Measurements from ENCODE around the gene WWC2. TPM values are rescaled to one million over a fixed set of nuclear protein-coding genes. Genes with fewer than 3 reads are reported as not detected.

Gene WWC2
- total and polyA plus RNA-seq, 12 donors = 6.0 to 37.4 (median 31.2) TPM

DNA sequence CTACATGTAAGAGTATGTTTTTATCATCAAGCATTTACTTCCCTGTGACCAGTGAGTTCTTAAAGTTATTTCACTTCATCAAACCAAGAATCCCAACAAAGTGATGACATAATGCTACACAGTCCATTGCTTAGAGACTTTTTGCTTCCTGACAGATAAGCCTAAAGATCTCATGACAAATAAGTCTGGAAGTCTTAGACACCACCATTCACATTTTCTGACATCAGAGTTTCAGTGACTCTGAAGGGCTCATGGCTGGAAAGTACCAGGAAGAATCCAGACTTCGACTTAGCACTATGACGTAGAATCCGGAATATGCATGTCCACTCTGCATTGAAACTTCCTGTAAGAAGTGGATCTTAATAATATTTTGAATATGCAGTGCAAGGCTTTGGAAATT is 167.3 kb downstream of the WWC2 start:
- Histone ChIP-seq H3K36me3 (peaks cover 0 to 89% (median 28%) of the 10 kb centered on the region in 9 donors), H3K9me3 (no peaks in the 10 kb centered on the region), H3K27ac (no peak overlapping the region), H3K27me3 (no peaks in the 10 kb centered on the region), H3K4me3 (no peak overlapping the region), H3K4me1 (peaks cover 0 to 9% (median 8%) of the 10 kb centered on the region in 9 donors)
- no peak for TF ChIP-seq CTCF (IDR thresholded peaks at IDR 0.05)
- no peak for DNase-seq
- 88 to 92% methylated on average over 3 of the region's 3 CpGs for WGBS, 2 donors
- ATAC-seq = no peak
- intact Hi-C loops (cut with DNase I) = loop anchor here in 4 of 10 donors (5.0 to 10.0 kb wide), 3 partner anchors 138 to 329 kb away; no protein-coding TSS in a partner anchor

DNA sequence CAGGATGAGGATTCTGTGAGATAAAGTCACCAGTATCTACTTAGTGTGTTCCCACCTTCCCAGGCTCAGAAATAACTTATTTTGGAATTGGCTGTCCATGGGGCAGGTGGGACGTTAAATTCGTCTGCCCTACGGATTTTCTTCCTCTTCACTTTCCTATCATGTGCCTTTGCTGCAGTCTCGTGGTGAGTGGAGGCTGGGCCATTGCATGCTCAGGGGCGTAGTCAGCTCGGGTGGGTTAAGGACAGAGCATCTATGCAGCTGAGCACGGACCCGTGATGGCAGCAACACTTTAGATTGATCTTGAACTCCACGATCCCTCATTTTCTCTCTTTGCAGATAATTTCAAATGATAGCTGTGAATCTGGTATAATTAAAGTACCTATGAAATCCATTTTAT is 169.5 kb downstream of the WWC2 start:
- no peak overlapping the region for H3K27ac ChIP-seq
- WGBS, 2 donors = 96% methylated on average over 9 of the region's 9 CpGs
- no peaks in the 10 kb centered on the region for H3K4me1 ChIP-seq
- intact Hi-C loops (cut with DNase I) = loop anchor here in 4 of 10 donors (5.0 to 10.0 kb wide), 3 partner anchors 136 to 331 kb away; no protein-coding TSS in a partner anchor
- DNase-seq (no peak), ATAC-seq (no peak)
- no peak overlapping the region for H3K4me3 ChIP-seq
- no peak for TF ChIP-seq CTCF (IDR thresholded peaks at IDR 0.05)
- peaks cover 0 to under 1% (median 0%) of the 10 kb centered on the region in 11 donors for H3K9me3 ChIP-seq
- H3K36me3 ChIP-seq = peaks cover 0 to 96% (median 27%) of the 10 kb centered on the region in 9 donors
- no peaks in the 10 kb centered on the region for H3K27me3 ChIP-seq

GRCh38 chr4:183272384-183272783 is 173.3 kb downstream of the WWC2 start:
- Histone ChIP-seq H3K36me3 (peaks cover 0 to 96% (median 31%) of the 10 kb centered on the region in 9 donors), H3K9me3 (peaks cover 0 to 33% (median 16%) of the 10 kb centered on the region in 11 donors), H3K27ac (no peak overlapping the region), H3K4me3 (no peak overlapping the region), H3K27me3 (no peaks in the 10 kb centered on the region), H3K4me1 (no peaks in the 10 kb centered on the region)
- ATAC-seq = peak in 1 of 8 donors; percentile 59
- TF ChIP-seq CTCF (IDR thresholded peaks at IDR 0.05) = no peak
- 45 to 57% methylated on average over 3 of the region's 3 CpGs for WGBS, 2 donors
- intact Hi-C loops (cut with DNase I) = no loop called here
- no peak for DNase-seq

DNA sequence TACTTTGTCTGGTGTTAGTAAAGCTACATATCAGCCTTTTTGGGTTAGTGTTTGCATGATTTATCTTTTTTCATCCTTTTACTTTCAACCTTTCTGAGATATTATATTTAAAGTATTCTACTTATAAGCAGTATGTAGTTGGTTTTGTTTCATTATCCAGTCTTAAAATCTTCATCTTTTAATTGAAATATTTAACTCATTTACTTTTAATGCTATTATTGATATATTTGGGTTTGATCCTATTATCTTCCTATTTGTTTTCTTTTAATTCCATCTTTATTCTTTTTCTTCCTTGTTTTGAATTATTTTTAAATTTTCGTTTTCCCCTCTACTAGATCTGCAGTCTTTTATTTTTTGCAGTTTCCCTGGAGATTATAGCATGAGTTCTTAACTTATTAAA is 177.0 kb downstream of the WWC2 start:
- intact Hi-C loops (cut with DNase I) = no loop called here
- Histone ChIP-seq H3K4me1 (no peaks in the 10 kb centered on the region), H3K36me3 (peaks cover 0 to 76% (median 26%) of the 10 kb centered on the region in 9 donors), H3K27me3 (no peaks in the 10 kb centered on the region), H3K9me3 (peaks cover 0 to 33% (median 16%) of the 10 kb centered on the region in 11 donors), H3K27ac (no peak overlapping the region), H3K4me3 (no peak overlapping the region)
- 1 to 96% methylated on average over 1 of the region's 1 CpG for whole genome bisulfite sequencing, 2 donors
- ATAC-seq (no peak), DNase-seq (no peak)
- no peak for TF ChIP-seq CTCF (IDR thresholded peaks at IDR 0.05)
